CD4-positive, alpha-beta T cell treated with Interferon gamma for 1 hour (primary cell): ENCODE results near the gene SMIM45.
A peak's percentile ranks its signal among the peaks of the same experiment; 100 is the strongest.

Experiments used
- DNase-seq: peaks from one replicate; pipeline ENCODE4 v3.0.0-alpha.2; 2020

The SMIM45 gene

DNA sequence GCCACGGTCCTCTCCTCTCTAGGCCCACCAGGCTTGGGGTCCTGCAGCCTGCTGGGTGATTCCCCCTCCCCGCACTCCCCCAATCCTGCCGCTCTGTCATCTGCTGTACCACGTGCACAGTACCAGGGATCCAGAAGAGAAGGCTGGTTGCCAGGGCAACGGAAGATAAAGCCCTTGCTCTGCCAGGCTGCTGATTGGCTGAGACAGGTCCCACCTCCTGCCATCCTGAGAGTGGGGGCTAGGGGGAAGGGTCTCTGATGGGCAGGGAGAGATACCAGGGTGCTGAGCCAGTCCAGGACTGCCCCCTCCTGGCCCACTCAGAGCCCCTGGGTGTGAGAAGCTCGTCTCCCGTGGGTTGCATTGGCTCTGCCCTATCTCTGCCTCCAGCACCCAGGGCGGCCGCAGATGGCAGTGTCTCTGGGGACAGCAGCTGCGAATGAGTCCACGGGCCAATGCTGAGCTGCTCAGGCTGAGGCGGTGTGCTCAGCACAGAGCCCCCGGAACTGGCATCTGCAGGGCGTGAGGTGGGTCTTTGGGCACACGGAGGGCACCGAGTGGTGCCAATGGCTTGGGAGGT is at the start of gene SMIM45:
TSS of gene SMIM45 (plus strand) at position 253 of the 577 bp plus-strand sequence.
- DNase-seq: peak; percentile 40

DNA sequence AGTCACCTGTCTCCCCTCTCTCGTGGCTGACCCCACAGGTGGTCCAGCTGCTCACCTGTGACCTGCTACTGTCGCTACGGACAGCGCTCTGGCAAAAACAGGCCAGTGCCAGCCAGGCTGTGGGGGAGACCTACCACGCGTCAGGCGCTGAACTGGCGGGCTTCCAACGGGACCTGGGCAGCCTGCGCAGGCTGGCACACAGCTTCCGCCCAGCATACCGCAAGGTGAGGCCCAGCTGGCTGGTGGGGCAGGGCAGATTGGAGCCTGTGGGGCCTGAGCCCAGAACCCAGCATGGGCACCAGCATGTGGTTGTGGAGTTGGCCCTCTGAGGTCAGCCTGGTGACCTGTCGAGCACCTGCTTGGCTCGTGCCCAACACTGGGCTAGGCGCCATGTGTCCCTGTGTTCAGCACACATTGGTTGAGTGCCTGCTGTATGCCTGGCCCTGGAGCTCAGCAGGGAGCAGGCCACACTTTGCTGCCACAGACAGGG is 49.0 kb upstream of the SMIM45 start:
- no peak for DNase-seq

DNA sequence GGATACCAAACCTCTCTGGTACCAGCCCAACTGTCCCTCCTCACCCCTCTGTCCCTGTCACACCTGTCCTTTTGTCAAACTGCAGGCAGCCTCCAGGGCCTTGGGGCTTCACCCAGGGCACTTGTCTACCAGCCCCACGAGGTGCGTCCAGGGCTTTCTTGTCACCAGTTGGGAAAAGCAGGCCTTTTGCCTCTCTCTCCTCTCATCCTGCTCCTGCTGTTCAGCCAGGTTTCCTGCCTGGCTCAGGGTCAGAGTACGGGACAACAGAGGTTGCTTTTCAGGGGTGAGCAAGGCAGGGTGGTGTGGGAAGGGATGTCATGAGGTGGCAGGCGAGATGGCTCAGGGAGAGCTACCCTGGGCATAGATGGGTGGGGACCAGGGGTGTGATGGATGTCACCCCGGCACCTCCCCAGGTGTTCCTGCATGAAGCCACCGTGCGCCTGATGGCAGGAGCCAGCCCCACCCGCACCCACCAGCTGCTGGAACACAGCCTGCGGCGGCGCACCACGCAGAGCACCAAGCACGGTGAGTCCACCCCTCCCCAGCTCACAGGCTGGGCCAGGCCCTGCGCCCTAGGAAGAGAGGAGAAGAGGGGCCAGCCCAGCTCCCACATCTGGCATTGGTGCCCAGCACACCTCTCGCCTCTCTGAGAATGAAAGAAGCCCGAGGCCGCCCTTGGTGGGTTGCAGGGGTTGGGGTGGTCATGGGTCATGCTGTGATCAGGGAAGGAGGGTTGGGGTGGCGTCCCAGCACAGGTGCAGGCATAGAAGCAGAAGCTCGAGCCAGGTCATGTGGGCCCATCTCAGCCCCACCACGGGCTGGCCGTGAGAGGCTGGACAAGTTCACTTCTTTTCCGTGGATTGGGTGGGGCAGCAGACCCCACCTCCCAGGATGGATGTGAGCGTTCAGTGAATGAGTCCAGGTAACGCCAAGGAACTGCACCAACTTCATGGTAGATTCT is 47.2 kb upstream of the SMIM45 start:
- DNase-seq: no peak

DNA sequence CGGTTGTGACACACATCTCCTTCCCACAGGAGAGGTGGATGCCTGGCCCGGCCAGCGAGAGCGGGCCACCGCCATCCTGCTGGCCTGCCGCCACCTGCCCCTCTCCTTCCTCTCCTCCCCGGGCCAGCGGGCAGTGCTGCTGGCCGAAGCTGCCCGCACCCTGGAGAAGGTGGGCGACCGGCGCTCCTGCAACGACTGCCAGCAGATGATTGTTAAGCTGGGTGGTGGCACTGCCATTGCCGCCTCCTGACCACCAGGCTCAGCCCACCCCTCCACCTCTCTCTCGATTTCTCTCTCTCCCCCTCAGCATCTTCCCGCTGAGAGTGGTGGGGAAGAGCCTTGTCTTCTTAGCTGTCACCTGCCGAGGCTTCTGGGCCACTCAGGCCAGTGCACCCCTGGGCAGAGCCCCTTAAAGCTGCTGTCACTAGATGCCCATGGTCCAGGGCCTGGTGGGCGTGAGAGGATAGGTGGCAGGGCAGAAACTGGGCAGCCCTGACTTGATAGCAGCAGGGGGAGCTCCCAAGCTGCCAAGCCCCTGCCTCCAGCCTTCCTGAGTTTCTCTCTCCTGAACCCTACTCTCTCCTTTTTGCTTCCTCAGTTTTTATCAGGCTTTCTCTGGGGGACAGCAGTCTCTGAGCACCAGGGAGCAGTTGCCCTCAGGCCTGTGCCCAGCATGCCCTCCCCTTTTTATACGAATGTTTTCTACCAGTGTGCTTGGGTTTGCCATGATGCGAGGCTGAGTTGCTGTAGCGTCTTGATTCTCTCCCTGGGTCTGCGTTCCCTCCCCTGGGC is 46.3 kb upstream of the SMIM45 start:
- DNase-seq: no peak

DNA sequence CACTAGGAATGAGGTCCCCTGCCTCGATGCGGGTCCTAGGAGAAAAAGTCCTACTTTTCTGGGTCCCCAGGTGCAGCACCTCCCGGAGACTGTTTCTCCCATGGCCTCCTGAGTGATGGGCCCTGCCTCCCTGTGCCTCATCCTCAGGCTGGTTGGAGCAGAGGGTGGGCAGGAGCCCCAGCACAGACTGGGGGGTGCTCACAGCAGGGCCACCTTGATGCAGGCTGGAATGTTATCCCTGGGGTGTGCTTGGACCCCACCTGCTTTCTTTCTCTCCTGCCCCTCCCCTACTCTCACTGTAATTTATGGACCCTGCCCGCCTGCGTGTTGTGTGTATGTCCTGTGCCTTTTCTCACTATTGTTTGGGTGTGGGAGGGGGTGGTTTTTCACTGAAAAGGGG is 45.1 kb upstream of the SMIM45 start:
- DNase-seq: no peak

DNA sequence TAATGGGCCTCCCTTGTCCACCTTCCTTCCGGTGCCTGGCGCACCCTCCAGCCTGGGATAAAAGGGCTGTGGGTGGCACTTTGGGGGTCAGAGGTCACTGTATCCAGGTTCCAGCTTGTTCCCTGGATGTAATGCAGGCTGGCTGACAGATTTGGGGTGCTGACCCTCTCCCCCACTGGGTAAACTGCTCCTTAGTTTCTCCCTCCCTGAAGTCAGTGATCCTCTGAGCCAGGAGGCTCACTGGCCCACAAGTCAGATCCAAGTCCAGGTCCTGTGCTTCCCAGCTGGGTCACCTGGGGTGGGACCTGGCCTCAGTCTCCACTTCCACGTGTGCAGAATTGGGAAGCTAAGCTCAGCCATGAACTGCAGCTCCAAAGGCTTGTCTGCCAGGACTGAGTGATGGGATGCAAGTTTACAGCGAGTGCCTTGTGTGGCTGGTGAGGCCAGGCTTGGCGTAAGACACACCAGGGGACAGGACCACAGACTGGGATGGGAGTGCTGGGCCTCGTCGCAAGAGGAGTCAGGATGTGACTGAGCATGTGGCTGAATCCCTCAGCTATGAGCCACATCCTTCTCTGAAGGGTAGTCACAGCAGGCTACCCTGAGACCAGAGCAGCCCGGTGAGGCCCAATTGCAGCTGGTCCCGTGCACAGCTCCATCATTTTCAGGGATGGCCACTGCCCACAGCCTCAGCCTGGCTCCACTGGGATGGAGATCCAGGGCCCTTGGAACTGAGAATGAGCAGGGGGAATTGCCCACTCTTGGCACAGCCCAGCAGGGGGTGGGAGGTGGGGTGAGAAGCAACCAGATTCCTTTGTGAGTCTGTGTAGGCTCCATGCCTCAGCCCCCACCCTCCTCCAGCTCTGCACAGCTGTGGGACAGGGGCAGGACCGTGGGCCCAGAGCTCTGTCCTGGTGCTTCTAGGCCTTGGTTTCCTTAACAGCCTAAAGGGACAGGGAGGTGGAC is 44.2 kb upstream of the SMIM45 start:
- DNase-seq: no peak

DNA sequence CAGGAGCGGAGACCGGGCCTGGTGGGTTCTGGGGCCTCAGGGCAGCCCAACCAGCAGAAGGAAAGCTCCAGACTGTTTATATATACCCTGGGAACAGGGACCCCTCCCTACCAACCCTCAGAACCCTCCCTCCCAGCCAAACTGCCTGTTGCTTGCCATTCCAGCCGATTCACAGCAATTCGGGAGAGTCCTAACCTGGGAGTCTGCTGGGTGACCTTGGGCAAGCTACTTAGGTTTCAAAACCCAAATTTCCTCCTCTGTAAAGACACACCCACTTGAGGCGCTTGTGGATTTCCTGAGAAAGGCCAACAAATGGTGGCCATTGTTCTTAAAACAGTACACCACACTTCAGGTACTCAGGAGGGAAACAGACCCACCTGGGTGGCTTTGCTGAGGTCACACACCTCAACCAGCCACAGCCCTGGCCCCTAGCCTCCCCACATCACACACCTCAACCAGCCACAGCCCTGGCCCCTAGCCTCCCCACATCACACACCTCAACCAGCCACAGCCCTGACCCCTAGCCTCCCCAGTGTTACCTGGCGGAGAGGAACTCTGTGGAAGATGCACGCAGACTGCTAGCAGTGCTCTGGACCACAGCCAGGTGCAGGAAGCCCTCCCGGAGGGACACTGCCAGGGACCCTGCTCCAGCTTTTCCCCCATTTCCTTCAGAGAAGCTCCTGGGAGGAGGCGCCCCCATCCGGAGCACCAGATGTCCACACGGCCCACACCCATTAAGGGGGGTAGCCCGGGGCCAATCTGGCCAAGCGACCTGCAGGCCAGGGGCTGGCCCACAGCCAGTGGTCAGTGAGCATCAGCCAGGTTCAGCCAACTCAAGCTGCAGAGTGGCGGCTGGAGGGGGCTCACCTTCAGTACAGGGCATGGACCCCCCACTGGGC is 43.3 kb upstream of the SMIM45 start:
- no peak for DNase-seq

DNA sequence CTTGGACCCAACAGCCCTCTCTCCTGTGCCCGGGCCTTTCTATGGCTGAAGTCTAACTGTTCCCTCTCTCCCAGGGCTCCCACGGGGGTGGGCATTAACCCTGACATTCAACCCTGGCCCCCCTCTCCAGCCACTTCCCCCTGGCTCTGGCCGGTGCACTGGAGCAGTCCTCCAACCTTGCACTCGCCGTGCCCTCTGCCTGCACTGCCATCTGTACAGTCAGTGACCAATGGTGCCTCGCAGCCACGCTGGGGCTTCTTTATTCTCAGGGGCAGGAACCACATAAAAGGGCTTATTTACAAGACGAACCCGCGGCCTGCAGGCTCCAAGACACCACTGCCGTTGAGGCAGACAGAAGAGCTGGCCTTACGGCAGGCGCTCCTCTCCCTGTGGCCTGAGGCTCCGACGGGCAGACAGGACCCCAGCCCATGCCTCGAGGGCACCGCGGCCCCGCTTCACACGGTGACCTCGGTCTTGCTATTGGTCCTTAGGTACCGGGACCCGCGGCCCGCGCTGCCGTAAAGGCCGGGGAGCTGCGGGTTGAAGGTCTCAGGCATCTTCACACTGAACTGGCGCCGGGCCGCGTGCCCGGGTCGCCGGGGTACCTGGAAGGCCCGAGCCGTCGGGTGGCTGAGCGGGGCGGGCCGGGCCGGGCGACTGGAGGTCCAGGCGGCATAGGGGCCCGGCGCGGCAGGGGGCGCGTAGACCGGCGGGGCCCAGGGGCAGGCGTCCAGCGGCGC is 42.5 kb upstream of the SMIM45 start:
- no peak for DNase-seq

DNA sequence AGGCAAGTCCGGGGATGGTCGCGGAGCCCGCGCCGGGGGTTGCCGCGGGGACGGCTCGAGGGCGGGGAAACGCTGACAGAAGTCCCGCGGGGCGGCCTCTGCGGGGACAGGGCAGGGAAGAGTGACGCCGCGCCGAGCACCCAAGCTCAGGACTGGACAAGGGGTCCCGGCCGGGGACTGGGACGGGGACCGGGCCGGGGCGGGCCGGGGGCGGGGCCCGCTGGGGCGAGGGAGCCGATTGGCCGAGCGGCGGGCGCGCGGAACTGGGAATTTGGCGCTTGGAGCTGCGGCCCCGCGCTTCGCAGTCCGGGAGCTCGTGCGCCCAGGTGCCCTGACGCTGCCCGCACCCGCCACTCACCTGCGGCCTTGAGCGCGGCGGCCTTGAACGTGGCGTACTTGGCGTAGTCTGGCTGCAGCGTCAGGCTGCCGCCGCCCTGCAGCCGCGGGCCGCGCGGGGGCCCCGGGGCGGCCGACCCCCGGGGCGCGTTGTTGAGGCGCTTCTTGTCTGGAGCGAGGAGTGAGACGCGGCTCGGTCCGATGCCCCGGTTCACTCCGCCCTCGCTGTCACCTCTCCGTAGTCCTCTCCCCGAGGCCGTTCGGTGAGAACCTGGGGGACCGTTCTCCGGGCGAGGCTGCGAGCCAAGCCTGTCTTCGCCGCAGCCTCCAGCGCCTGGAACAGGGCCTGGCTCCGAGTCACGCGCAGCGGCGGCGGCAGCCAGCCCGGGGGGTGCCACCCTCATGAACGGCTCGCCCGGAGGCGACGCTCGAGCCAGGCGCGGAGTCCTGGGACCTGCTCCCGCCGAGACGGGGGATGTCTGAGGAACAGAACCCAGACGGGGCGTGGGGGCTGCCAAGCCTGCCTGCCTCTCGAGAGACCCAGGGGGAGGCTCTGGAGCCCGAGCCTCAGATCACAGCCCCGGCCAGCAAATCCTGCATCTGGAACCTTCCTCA is 41.6 kb upstream of the SMIM45 start:
- DNase-seq: no peak

DNA sequence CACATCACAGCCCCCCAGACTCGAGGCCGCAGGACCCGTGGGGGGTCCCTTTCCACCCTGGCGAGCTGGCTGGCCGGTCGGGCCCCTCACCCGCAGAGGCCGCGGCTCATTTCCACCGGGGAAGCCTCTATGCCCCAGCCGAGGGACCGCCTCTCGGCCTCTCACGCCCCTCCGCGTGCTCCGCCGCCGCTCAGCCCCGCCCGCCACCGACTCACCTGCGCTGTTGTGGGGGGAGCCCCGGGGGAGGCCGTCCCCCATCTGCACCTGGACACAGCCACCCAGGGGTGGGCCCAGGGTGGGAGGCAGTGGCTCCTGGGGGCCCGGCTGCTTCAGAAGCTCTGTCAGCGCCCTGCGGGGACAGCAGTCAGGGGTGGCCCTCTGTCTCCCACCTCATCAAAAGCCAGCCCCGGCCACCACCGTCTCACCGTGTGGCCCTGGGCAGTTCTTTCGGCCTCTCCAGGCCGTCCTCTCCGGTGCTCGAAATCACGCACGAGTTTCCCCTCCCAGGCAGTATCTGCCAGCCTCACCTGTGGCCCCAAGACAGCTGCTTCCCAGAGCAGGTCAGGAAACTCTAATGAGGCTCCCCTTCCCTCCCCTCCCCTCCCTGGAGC is 40.8 kb upstream of the SMIM45 start:
- DNase-seq: no peak

DNA sequence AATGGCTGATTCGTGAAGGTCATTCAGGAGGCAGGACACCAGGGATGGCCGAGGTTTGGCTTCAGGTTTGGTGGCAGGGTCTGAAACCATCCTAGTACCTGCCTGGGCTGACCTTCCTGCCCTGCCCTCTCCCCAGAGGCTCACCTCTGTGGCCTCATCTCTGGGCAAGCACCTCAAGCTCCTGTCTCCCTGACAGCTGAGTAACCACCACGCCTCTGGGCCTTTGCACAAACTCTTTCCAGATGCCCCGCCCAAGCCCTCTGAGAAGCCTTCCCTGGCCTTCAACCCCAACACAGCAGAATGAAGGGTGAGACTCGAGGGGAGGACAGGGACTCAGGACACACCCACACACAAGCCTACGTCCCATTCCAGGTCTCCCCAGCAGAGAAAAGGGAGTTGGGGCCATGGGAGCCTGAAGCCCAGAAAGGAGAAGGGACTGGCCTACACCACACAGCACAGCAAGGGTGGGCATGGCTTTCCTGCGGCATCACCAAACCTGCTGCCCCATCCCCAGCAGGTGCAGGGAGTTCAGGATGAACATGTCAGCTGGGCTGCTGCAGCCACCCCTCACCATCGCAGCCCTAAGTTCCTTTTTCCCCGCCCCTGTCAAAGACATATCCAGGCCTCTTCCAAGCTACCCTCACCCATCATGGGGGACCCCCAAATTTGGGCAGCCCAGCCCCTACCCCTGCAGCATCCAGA is 39.5 kb upstream of the SMIM45 start:
- no peak for DNase-seq

DNA sequence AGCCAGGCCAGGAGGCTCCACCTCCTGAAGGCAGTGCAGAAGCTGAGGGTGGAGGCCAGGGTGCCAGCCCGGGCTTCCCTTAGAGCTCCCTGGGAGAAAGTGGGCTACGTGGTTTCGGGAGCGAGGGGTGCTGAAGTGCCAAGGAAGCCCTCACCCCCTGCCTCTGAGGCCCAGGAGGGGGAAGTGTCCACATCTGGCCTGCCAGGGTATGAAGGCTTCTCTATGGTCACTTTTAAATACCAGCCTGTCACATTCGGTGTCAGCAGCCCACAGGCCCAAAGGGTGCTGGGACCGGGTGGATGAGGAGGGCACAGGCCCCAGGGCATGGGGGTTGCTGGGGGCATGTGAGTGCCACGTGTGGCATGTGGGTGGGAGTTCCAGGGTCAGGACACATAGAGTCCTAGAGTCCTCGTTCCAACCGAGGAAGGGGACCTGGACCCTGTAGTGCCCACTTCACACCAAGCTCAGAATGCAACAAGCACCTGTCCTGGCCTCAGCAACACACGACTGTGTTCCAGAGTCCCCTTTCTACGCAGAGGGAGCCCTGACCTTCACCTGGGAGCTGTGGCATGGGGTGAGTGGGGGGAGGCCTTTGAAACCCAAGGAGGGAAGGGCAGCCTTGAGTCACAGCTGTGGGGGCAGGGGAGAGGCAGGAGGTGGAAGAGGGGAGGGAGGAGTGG is 38.8 kb upstream of the SMIM45 start:
- no peak for DNase-seq

DNA sequence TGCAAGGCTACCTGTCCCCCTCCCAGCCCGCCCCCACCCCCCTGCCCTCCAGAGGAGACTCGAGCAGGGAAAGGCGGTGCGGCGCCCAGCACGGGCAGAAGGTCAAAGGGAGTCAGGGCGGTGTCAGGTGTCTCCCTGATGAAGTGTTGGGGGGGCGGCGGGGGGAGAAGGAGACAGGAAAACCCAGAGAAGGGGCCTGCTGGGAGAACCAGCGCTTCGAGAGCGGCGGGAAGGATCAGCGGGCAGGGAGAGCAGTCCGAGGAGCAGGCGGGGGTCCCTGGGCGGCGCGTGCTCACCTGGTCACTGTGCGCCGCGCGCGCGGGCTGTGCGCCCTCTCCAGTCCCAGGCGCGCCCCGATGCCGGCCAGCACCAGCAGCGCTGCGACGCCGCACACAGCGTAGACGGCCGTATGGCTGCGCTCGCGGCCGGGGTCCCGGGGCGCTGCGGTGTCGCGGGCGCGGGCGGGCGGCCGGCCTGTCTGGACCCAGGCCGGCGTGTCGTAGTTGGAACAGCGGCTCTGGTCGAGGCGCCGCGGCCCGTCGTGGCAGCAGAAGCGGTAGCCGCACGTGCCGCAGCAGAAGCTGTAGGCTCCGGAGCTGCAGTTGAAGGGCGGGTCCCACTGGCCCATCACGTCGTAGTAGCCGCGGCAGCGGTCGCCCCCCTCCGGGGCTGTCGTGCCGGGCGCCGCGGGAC is 38.0 kb upstream of the SMIM45 start:
- no peak for DNase-seq

DNA sequence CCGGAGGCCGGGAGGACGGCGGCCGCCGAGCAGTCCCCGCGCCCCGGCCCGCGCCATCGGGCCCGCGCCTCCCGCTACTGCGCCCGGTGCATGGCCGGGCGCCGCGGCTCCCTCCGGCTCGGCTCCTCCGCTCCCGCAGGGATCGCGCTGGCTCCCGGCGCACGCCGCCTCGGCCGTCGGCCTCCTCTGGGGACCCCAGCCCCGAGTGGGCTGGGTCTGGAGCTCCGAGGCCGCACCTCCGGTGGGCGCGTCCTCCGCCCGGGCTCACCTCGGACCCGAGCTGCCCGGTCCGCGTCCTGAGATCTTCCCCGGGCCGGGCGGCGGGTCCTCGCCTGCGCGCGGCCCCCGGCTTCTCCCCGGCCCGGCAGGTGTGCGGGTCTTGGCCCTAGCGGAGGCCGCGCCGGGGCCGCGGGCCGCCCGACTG is 37.3 kb upstream of the SMIM45 start:
- no peak for DNase-seq

DNA sequence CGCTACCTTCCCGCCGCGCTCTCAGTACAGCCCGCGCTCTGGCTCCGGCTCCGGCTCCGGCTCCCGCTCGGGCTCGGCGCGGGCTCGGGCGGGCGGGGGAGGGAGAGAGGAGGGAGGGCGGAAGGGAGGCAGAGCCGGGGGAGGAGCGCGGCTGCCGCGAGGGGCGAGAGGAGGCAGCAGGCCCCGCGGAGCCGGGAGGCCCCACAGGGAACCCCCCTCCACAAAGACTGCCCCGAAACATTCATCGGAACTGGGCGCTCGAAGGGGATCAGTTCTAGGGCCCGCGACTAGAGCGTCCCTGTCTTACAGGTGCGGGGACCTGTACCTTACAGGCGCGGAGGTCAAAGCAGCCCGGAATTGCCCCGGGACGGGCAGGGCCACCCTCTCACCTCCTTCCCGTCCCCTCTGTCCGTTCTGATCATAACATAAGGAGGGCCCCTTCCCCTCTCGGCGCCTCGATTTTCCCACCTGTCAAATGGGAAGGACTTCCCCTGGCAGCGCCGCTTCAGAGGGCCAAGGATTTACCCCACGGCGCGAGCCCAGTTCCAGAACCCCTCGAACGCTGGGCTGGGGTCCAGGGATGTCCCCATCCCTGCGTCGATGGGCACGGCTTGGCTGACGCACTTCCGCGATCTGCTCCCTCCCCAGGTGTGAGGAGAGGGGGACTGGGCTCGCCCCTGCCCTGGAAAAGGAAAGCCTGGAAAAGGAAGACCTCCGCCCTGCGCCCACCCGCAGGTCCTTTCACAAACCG is 36.7 kb upstream of the SMIM45 start, which contains the start of gene SHISA8:
TSS of gene SHISA8 (minus strand) at position 40 of the 751 bp plus-strand sequence. CDS start 407 bp downstream, outside the sequence.
- peak; percentile 65 for DNase-seq
